Mesendoderm (in vitro differentiated cells): ENCODE data around the gene ZBTB7C.

ENCODE experiments used
- DNase-seq: peaks from one replicate; pipeline ENCODE4 v3.0.0; 2013
- H2AK5ac ChIP-seq: 2 replicates; pipeline ENCODE4 v1.6.1; 2013; ENCODE audit warnings: low read length, inconsistent platforms
- H2BK120ac ChIP-seq: 2 replicates; pipeline ENCODE4 v1.6.1; 2013; ENCODE audit warnings: low read depth, mild to moderate bottlenecking, low read length, moderate library complexity, mixed read lengths
- H2BK15ac ChIP-seq: replicated peaks from 2 replicates; pipeline ENCODE4 v1.6.1; 2013; ENCODE audit warnings: low read depth, mild to moderate bottlenecking, moderate library complexity
- H2BK5ac ChIP-seq: 2 replicates; pipeline ENCODE4 v1.6.1; 2013; ENCODE audit warnings: low read length, inconsistent platforms
- H3K18ac ChIP-seq: 2 replicates; pipeline ENCODE4 v1.6.1; 2013; ENCODE audit warnings: mild to moderate bottlenecking, low read length, mixed read lengths
- H3K23ac ChIP-seq: one replicate; pipeline ENCODE4 v1.6.1; 2013; ENCODE audit warnings: low read length
- H3K27ac ChIP-seq: 2 replicates; pipeline ENCODE4 v1.5.1; 2013; ENCODE audit warnings: low read depth, mild to moderate bottlenecking, inconsistent platforms, low read length, moderate library complexity
- H3K27me3 ChIP-seq: 2 replicates; pipeline ENCODE4 v1.6.1; 2013; ENCODE audit warnings: low read length, control low read depth, mild to moderate bottlenecking, inconsistent platforms; ENCODE audit not compliant: insufficient read depth, poor library complexity
- H3K36me3 ChIP-seq: 2 replicates; pipeline ENCODE4 v1.6.1; 2013; ENCODE audit warnings: low read length, inconsistent platforms; ENCODE audit not compliant: control insufficient read depth, insufficient read depth
- H3K4ac ChIP-seq: one replicate; pipeline ENCODE4 v1.6.1; 2013; ENCODE audit warnings: low read depth, mild to moderate bottlenecking, low read length, moderate library complexity
- H3K4me1 ChIP-seq: 2 replicates; pipeline ENCODE4 v1.6.1; 2013; ENCODE audit warnings: low read depth, low read length, inconsistent platforms; ENCODE audit not compliant: control insufficient read depth
- H3K4me2 ChIP-seq: 2 replicates; pipeline ENCODE4 v1.6.1; 2013; ENCODE audit warnings: low read length
- H3K4me3 ChIP-seq: 2 replicates; pipeline ENCODE4 v1.5.1; 2013; ENCODE audit warnings: mild to moderate bottlenecking, low read length
- H3K56ac ChIP-seq: one replicate; pipeline ENCODE4 v1.6.1; 2013; ENCODE audit warnings: low read length
- H3K79me1 ChIP-seq: 2 replicates; pipeline ENCODE4 v1.6.1; 2013; ENCODE audit warnings: low read length, inconsistent platforms
- H3K79me2 ChIP-seq: 2 replicates; pipeline ENCODE4 v1.6.1; 2013; ENCODE audit warnings: mild to moderate bottlenecking, low read length; ENCODE audit not compliant: control insufficient read depth, insufficient read depth
- H3K9ac ChIP-seq: 2 replicates; pipeline ENCODE4 v1.6.1; 2013; ENCODE audit warnings: low read length, inconsistent platforms
- H4K5ac ChIP-seq: one replicate; pipeline ENCODE4 v1.6.1; 2013; ENCODE audit warnings: low read length
- H4K8ac ChIP-seq: one replicate; pipeline ENCODE4 v1.6.1; 2013; ENCODE audit warnings: low read depth, mild to moderate bottlenecking, control low read depth, low read length, moderate library complexity
- WGBS: extraction: QIAGEN DNeasy Blood & Tissue Kit; methylation state at CpG from one replicate; pipeline ENCODE4 v1.1.7; 2013; ENCODE audit warnings: low lambda C conversion rate, missing lambda C conversion rate; ENCODE audit not compliant: insufficient coverage; ENCODE audit errors: extremely low coverage; 5-methylcytosine and 5-hydroxymethylcytosine counted together

ZBTB7C gene

DNA sequence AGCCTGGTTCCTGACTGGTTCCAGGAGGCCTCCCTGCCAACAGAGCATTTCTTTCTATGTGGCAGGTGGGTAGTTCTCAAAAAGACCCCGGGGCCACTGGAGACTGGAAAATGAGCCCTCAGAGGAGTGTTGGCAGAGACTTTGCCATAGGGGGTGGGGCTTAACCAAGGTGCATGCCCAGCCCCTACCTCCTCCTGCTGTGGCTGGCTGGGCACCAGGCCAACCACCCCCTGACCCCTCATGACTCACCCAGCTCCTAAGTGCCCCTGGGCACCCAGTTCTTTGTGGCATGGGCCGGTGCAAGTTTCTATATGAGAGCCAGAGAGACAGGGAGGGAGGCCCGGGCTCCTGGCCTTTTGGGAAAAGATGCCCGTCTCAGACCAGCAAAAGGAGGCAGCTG lies 380.5 kb downstream of the ZBTB7C start:
- H3K56ac ChIP-seq, result no peak overlapping the region
- no peak overlapping the region for H2BK120ac ChIP-seq
- H2BK5ac ChIP-seq, result no peak overlapping the region
- no peak for DNase-seq
- H4K8ac ChIP-seq, result no peak overlapping the region
- no peaks in the 10 kb centered on the region for H3K27me3 ChIP-seq
- no peak overlapping the region for H3K4me3 ChIP-seq
- no peak overlapping the region for H3K27ac ChIP-seq
- no peak overlapping the region for H2BK15ac ChIP-seq
- H4K5ac ChIP-seq, result no peak overlapping the region
- H3K79me2 ChIP-seq, result no peaks in the 10 kb centered on the region
- H3K23ac ChIP-seq, result no peak overlapping the region
- no peak overlapping the region for H3K4me2 ChIP-seq
- H2AK5ac ChIP-seq, result no peak overlapping the region
- no peak overlapping the region for H3K4ac ChIP-seq
- no peaks in the 10 kb centered on the region for H3K36me3 ChIP-seq
- WGBS, result no CpG with 5 or more reads among the region's 4 CpGs
- H3K9ac ChIP-seq, result no peak overlapping the region
- H3K79me1 ChIP-seq, result no peaks in the 10 kb centered on the region
- H3K4me1 ChIP-seq, result no peaks in the 10 kb centered on the region
- H3K18ac ChIP-seq, result no peak overlapping the region

DNA sequence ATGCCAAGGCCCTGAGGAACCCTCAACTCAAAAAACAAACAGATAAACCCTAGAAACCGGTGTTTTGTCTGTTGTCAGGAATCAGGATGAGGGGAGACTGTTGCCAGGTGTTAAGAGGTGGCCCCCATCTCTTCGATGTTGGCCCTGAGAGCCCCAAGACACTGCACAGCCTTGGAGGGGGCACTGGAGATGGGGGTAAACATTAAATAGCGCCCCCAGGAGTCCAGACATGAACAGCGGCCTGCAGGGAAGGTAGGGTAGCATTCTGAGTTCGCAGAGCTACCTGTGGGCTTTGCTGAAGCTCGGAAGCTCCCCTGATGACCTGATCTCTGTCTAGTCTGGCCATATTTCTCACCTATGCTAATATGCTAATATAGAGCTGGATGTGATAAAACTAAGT lies 381.1 kb downstream of the ZBTB7C start:
- no CpG with 5 or more reads among the region's 6 CpGs for WGBS

DNA sequence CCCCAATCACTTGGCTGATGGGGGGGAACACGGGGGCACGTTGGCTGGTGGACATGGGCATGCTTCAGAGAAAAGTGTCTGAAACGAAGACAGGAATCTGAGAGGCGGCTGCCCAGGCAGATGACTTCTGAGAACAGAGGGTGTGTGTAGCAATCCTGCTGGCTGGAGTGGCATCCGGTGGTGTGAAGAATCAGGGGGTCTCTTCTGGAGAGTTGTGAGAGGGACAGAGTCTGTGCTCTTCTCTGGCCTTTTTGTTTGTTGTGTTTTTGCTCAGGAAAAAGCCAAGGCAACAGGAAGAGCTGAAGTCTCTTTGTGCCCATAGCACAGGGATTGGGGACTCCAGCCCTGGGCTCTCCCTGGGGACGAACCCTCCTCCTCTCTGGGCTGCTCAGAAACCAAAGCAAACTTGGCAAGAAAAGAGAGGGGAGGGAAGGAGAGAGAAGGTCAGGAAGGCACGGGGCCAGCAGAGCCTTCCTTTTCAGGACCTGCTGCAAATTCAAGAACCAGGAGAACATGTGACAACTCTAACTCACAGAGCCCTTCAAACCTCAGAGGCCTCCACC lies 381.7 kb downstream of the ZBTB7C start:
- no peak overlapping the region for H3K27ac ChIP-seq
- DNase-seq, result peak; percentile 51

More for the DNA sequence above, 381.1 kb downstream of the ZBTB7C start:
- H3K4me2 ChIP-seq, result no peak overlapping the region
- no peak overlapping the region for H3K4ac ChIP-seq
- H3K56ac ChIP-seq, result no peak overlapping the region
- no peak overlapping the region for H4K8ac ChIP-seq
- no peaks in the 10 kb centered on the region for H3K4me1 ChIP-seq
- no peak overlapping the region for H4K5ac ChIP-seq
- no peaks in the 10 kb centered on the region for H3K79me2 ChIP-seq
- no peak overlapping the region for H3K4me3 ChIP-seq
- no peaks in the 10 kb centered on the region for H3K36me3 ChIP-seq
- no peak overlapping the region for H3K9ac ChIP-seq
- H3K27ac ChIP-seq, result no peak overlapping the region
- H2AK5ac ChIP-seq, result no peak overlapping the region
- no peak for DNase-seq
- no peak overlapping the region for H3K23ac ChIP-seq
- H2BK5ac ChIP-seq, result no peak overlapping the region
- H2BK15ac ChIP-seq, result no peak overlapping the region
- H2BK120ac ChIP-seq, result no peak overlapping the region
- H3K79me1 ChIP-seq, result no peaks in the 10 kb centered on the region
- H3K27me3 ChIP-seq, result no peaks in the 10 kb centered on the region
- no peak overlapping the region for H3K18ac ChIP-seq

DNA sequence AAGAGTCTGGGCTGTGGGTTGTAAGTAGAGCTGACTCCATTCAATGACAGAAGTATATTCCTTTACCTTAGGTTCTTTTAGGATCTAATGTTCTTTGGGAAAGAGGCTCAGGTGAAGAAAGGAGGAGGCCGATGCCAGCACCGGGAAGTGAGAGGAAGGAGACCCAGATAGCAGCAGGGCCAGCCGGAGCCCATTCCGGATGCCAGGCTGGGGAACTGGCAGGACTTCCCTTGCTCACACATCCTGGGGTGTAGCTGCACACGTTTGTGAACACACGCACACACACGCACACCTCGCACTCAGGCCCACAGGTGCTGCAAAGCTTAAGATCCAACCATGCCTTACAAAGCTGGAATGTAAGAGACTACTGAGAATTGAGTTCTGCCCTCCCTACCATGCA lies 383.0 kb downstream of the ZBTB7C start:
- Histone ChIP-seq H3K23ac (no peak overlapping the region), H3K56ac (no peak overlapping the region), H3K4ac (no peak overlapping the region), H2BK120ac (no peak overlapping the region), H2AK5ac (no peak overlapping the region), H3K9ac (no peak overlapping the region), H4K8ac (no peak overlapping the region), H3K79me1 (no peaks in the 10 kb centered on the region), H2BK5ac (no peak overlapping the region), H3K4me1 (no peaks in the 10 kb centered on the region), H3K4me2 (no peak overlapping the region), H3K79me2 (no peaks in the 10 kb centered on the region), H3K36me3 (no peaks in the 10 kb centered on the region), H3K4me3 (no peak overlapping the region), H2BK15ac (no peak overlapping the region), H3K27ac (no peak overlapping the region), H4K5ac (no peak overlapping the region), H3K18ac (no peak overlapping the region), H3K27me3 (no peaks in the 10 kb centered on the region)
- no peak for DNase-seq
- no CpG with 5 or more reads among the region's 8 CpGs for WGBS

More for the DNA sequence above, 381.7 kb downstream of the ZBTB7C start:
- Histone ChIP-seq H2BK120ac (no peak overlapping the region), H3K9ac (no peak overlapping the region), H3K23ac (no peak overlapping the region), H3K4me1 (no peaks in the 10 kb centered on the region), H3K79me1 (no peaks in the 10 kb centered on the region), H3K79me2 (no peaks in the 10 kb centered on the region), H3K27me3 (no peaks in the 10 kb centered on the region), H2BK5ac (no peak overlapping the region), H4K8ac (no peak overlapping the region), H3K18ac (no peak overlapping the region), H3K36me3 (no peaks in the 10 kb centered on the region), H3K56ac (no peak overlapping the region), H3K4ac (no peak overlapping the region), H3K4me3 (no peak overlapping the region), H2BK15ac (no peak overlapping the region), H3K4me2 (no peak overlapping the region), H2AK5ac (no peak overlapping the region), H4K5ac (no peak overlapping the region)
- no CpG with 5 or more reads among the region's 7 CpGs for WGBS

DNA sequence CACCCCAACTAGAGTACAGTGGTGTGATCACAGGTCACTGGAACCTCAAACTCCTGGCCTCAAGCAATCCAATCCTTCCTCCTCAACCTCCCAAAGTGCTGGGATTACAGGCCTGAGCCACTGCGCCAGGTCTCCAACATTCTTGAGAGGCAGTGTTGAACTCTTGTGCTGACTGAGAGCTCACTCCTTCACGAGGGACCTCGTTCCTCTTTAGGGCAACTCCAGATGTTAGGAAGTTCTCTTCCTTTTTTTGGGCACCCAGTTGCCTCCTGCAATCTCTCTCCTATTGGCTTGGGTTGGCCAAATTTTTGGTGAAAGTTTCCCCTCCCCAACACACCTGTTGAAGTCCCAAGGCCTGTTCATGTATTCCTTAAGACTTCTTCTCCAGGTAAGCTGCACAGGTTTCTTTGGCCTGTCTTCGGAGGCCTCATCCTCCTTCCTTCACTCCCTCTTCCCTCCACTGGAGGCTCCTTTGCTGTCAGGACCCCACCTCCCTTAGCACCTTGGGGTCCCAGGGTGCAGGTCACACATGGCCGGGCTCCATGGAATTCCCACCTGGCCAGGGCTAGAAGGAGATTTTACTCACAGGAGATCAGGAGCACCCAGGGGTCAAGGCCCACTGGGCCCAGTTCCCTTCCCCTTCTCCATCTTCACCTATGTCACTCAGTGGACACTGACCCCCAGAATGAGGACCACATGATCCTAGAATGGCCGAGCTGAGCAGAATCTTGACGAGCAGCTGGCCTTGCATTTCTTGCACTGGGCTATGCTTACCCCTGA lies 384.1 kb downstream of the ZBTB7C start:
- no peak overlapping the region for H4K8ac ChIP-seq
- no peak overlapping the region for H3K4me2 ChIP-seq
- H3K36me3 ChIP-seq, result no peaks in the 10 kb centered on the region
- H3K4me1 ChIP-seq, result no peaks in the 10 kb centered on the region
- H3K27ac ChIP-seq, result no peak overlapping the region
- no peaks in the 10 kb centered on the region for H3K79me1 ChIP-seq
- H3K56ac ChIP-seq, result no peak overlapping the region
- H2BK15ac ChIP-seq, result no peak overlapping the region
- DNase-seq, result no peak
- H3K23ac ChIP-seq, result no peak overlapping the region
- H3K4ac ChIP-seq, result no peak overlapping the region
- H4K5ac ChIP-seq, result no peak overlapping the region
- no peak overlapping the region for H3K9ac ChIP-seq
- H2BK5ac ChIP-seq, result no peak overlapping the region
- H3K4me3 ChIP-seq, result no peak overlapping the region
- H3K79me2 ChIP-seq, result no peaks in the 10 kb centered on the region
- H2AK5ac ChIP-seq, result no peak overlapping the region
- no CpG with 5 or more reads among the region's 7 CpGs for WGBS
- H3K27me3 ChIP-seq, result no peaks in the 10 kb centered on the region
- H2BK120ac ChIP-seq, result no peak overlapping the region
- H3K18ac ChIP-seq, result no peak overlapping the region
